ENCODE results near the gene XYLT1.

DNA sequence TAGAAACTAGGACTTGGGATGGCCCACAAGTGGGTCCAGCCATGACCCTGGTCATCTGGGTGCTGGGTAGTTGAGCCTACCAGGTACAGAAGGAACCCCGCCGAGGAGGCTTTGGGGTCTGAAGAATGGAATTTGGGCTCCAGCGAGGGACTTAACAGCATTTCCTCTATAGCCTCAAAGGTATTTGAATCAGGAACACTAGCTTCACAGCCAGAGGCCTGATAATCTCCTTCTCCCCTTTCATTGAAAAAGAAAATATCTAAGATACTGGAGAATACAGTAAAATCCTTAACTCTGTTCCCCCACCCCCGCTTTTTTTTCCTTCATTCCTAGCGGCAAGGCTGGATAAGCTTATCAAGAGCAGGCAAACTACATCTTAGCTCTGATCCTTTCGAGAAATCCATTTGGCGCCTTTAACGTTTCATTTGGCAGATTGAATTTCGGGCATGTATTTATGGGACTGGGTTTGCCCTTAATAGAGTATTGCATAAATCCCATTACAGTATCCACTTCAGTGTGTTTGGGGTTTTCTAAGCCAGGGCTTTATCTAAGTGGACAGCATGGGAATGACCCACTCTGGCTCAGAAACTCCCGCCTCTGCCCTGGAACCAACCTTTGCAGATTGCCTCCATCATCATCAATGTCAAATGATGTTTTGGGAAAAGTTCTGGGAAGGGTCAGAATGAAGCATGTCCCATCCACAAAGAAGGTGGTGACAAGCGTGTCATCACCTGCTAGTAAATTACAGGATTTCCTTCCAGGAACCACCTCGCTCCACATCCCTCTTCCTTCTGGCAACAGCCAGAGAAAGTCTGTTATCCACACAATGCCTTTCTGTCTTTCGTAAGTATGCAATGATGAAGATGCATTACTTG lies 36.9 kb downstream of the XYLT1 start:
- TF ChIP-seq EZH2 (IDR thresholded peaks at IDR 0.05; ENCODE audit: insufficient read depth, poor library complexity, severe bottlenecking) (no peak), EZH2phosphoT487 (IDR thresholded peaks at IDR 0.05; ENCODE audit: insufficient read depth, low read depth) (no peak)
